Measurements from ENCODE around the gene VILL. TPM values are rescaled to one million over a fixed set of nuclear protein-coding genes. Genes with fewer than 3 reads are reported as not detected.
A peak's percentile ranks its signal among the peaks of the same experiment; 100 is the strongest.

VILL gene
- total RNA-seq, 2 experiments from 2014 or later, result 11.4 to 11.7 TPM

DNA sequence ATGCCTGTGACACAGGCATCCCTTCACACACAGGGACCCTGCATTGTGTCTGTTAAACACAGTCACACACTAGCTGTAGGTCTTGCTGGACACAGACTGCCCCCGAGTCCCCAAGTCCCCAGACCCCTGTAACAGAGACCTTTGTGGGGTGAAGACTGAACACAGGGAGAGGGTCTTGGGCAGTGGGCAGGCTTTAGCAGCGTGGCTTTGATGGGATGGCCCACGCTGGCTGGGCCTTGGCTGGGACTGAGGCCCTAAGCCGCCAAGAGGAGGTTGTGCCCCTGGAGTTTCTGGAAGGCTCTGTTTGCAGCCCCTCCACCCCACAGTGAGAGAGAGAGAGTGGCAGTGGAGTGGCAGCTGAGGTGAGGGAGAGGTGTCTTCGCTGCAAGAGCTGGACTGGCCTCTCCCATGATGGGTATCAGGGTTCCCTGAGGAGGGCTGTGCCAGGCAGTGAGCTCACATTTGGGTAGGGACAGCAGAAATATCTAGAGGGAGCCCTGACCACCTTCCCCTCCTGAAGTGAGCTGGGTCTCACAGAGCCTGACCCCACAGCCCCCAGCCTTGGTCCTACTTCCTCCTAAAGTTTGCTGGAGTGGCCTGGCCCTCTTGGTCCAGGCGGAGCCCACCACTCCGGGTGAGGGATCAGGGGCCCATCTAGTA, 635 bp upstream of the VILL start:
- H3K27me3 Mint-ChIP-seq, result no peaks in the 10 kb centered on the region
- DNase-seq (no peak), ATAC-seq (no peak)
- TF ChIP-seq CTCF (IDR thresholded peaks at IDR 0.05), result no peak
- H3K9me3 Mint-ChIP-seq, result no peaks in the 10 kb centered on the region
- H3K27ac Mint-ChIP-seq, result no peak overlapping the region
- POLR2A ChIA-PET, result interaction anchor here (0.7 kb wide), 1 partner anchor 15 kb away, joined by 3 read pairs; no protein-coding TSS in a partner anchor
- no peaks in the 10 kb centered on the region for H3K36me3 Mint-ChIP-seq (ENCODE audit: low read depth)
- no peak overlapping the region for H3K4me3 Mint-ChIP-seq
- peaks cover 10% of the 10 kb centered on the region for H3K4me1 Mint-ChIP-seq (ENCODE audit: low read depth)
- intact Hi-C loops (cut with micrococcal nuclease), result no loop called here
- CTCF ChIA-PET, result interaction anchor here (0.9 to 1.3 kb wide), 2 partner anchors 22 to 29 kb away, joined by 3 to 4 read pairs; no protein-coding TSS in a partner anchor

DNA sequence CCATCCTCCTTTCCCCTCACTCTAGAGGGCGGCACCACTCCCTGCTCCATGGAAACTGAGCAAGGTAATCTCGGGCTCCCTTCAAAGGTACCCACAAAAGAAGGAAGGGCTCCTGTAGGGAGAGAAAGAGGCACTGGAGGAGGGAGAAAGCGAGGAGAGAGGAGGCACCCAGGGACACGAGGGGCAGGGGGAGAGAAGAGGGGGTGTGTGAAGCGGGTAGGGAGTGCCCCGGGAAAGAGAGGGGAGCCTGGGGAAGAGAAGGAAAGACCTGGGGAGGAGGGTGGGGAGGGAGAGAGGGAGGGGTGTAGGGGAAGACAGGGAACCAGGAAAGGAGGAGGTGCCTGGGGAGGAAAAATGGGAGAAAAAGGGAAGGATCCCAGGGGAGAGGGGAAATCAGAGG, 523 bp downstream of the VILL start:
- CTCF ChIA-PET, result interaction anchor here (1.3 kb wide), 1 partner anchor 23 kb away, joined by 4 read pairs; no protein-coding TSS in a partner anchor
- H3K4me1 Mint-ChIP-seq (ENCODE audit: low read depth), result peaks cover 21% of the 10 kb centered on the region
- no peak for ATAC-seq
- H3K4me3 Mint-ChIP-seq, result no peak overlapping the region
- no peak for TF ChIP-seq CTCF (IDR thresholded peaks at IDR 0.05)
- no peak for DNase-seq
- POLR2A ChIA-PET, result no interaction called here
- H3K27me3 Mint-ChIP-seq, result no peaks in the 10 kb centered on the region
- intact Hi-C loops (cut with micrococcal nuclease), result no loop called here
- H3K27ac Mint-ChIP-seq, result no peak overlapping the region
- H3K9me3 Mint-ChIP-seq, result no peaks in the 10 kb centered on the region
- peaks cover 6% of the 10 kb centered on the region for H3K36me3 Mint-ChIP-seq (ENCODE audit: low read depth)

DNA sequence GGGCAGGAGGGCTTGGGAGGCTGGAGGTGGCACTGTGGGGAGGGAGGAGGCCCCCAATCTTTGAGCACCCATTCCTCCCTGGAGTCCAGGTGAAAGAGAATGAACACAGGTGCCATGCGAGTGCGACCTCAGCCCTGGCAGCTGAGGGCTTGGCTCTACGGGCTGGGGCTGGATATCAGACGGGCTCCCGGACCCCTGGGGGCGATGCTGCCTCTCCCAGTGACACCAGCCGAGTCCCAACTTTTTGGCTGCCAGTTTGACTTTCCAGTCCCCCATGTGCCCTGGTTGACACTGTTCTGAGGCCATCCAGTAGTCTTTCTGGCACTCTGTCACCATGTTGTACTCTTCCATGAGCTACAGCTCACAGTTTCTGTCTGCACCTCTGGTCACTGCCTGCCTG, 1.2 kb downstream of the VILL start:
- Mint-ChIP-seq H3K27me3 (no peaks in the 10 kb centered on the region), H3K4me3 (no peak overlapping the region), H3K4me1 (ENCODE audit: low read depth) (peaks cover 27% of the 10 kb centered on the region), H3K9me3 (no peaks in the 10 kb centered on the region), H3K36me3 (ENCODE audit: low read depth) (peaks cover 14% of the 10 kb centered on the region), H3K27ac (no peak overlapping the region)
- ATAC-seq (no peak), DNase-seq (no peak)
- intact Hi-C loops (cut with micrococcal nuclease), result no loop called here
- ChIA-PET POLR2A (no interaction called here), CTCF (interaction anchor here (2.6 kb wide), 1 partner anchor 17 kb away, joined by 10 read pairs; no protein-coding TSS in a partner anchor)
- TF ChIP-seq CTCF (IDR thresholded peaks at IDR 0.05), result no peak

GRCh38 chr3:37992271-37993066, 1.9 kb downstream of the VILL start:
- ATAC-seq (no peak), DNase-seq (no peak)
- ChIA-PET CTCF (interaction anchor here (0.9 to 2.6 kb wide), 2 partner anchors 18 to 25 kb away, joined by 3 to 10 read pairs; no protein-coding TSS in a partner anchor), POLR2A (interaction anchor here (0.7 to 1.1 kb wide), 2 partner anchors 12 to 30 kb away, joined by 3 to 5 read pairs; no protein-coding TSS in a partner anchor)
- H3K27me3 Mint-ChIP-seq, result no peaks in the 10 kb centered on the region
- no peak for TF ChIP-seq CTCF (IDR thresholded peaks at IDR 0.05)
- intact Hi-C loops (cut with micrococcal nuclease), result no loop called here
- peaks cover 31% of the 10 kb centered on the region for H3K4me1 Mint-ChIP-seq (ENCODE audit: low read depth)
- no peak overlapping the region for H3K27ac Mint-ChIP-seq
- H3K36me3 Mint-ChIP-seq (ENCODE audit: low read depth), result peaks cover 19% of the 10 kb centered on the region
- H3K4me3 Mint-ChIP-seq, result peak overlapping the region; percentile 85
- H3K9me3 Mint-ChIP-seq, result no peaks in the 10 kb centered on the region
